Dermis lymphatic vessel endothelial cell (primary cell): ENCODE results near the gene NAP1L2. TPM values are rescaled to one million over a fixed set of nuclear protein-coding genes. Genes with fewer than 3 reads are reported as not detected.

Source experiments
- total RNA-seq: library from RNA; depleted of rRNA; stranded (reverse); fragments of >200 nt; gene quantifications from 2 replicates; pipeline ENCODE4 v1.2.1, GENCODE V29; 2014

NAP1L2 gene
- 0.43 and 0.95 TPM in 2 replicates for total RNA-seq

DNA sequence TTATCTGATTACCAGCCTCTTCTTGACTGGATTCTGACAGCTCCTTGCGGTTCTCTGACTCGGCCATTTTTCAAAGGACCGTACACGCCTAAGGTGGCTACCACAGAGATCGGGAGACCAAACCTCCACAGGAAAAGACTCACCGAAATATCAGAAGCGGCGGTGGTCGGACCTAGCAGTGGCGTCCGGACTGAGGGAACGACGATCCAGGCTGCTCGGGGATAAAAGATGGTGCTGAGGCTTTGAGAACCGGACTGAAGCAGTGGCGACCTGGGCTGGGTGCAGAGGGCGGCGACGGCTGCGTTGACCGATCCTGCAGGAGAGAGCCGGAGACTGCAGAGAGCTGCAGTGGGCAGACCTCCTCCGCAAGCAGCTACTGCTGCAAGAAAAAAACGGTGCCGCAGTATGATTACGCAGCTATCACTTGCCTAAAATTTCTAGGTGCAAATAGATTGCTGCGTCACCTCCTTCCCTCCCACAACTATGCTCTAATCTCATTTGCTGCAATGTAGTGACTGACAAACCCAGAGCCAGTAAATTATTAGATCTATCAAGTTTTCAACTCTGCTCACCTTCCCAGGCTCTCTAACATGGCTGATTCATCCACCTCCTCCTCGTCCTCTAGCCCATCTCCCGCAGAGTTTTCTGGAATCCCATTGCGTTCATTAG, at the start of gene NAP1L2:
Gene NAP1L2 (minus strand): TSS at position 426 of the 669 bp plus-strand sequence. CDS start 359 bp downstream, at position 67.

Other genes with a start within 250 kb of the NAP1L2 start
- not detected in 2 replicates for gene PABPC1L2B, start 211.9 kb downstream of the NAP1L2 start, total RNA-seq
- gene PABPC1L2A, start 135.3 kb downstream of the NAP1L2 start, total RNA-seq: not detected in 2 replicates
- gene CDX4, start 232.2 kb upstream of the NAP1L2 start, total RNA-seq: not detected in 2 replicates